A673 (cell line): ENCODE results near the gene ANO4. TPM values are rescaled to one million over a fixed set of nuclear protein-coding genes. Genes with fewer than 3 reads are reported as not detected.

Experiments used
- BruUV-seq: library from RNA; stranded (reverse); fragments of 400-500 nt; replicated peaks from 2 replicates; lab custom pipeline; 2021; lab: Mats Ljungman, UMichigan
- CTCF ChIA-PET: fragments of 300-600 bp; sonication (Branson Sonifier 250); formaldehyde crosslinking; loops from one replicate; lab custom pipeline; 2022; ENCODE audit warnings: antibody characterized with exemption; lab: Charles Lee
- POLR2A ChIA-PET: fragments of 300-600 bp; sonication (Branson Sonifier 250); formaldehyde crosslinking; loops from one replicate; lab custom pipeline; 2022; ENCODE audit warnings: antibody characterized with exemption; ENCODE audit not compliant: low non-redundant PET; lab: Charles Lee
- DNase-seq: peaks from one replicate; pipeline ENCODE4 v3.0.0-alpha.2; 2015; ENCODE audit warnings: low spot score
- H3K27ac ChIP-seq: fragments of 200-600 bp; sonication (generic); 2 replicates; pipeline ENCODE4 v1.5.1; 2016; ENCODE audit warnings: mixed run types, low read depth, mild to moderate bottlenecking, mixed read lengths, antibody characterized with exemption, low read length; ENCODE audit not compliant: poor library complexity, severe bottlenecking
- H3K27me3 ChIP-seq: fragments of 200-600 bp; sonication (generic); replicated peaks from 2 replicates; pipeline ENCODE4 v1.6.1; 2017; ENCODE audit warnings: mixed run types, low read depth, mild to moderate bottlenecking, mixed read lengths, antibody characterized with exemption, low read length; ENCODE audit not compliant: insufficient read depth, poor library complexity
- H3K36me3 ChIP-seq: fragments of 200-600 bp; sonication (generic); 2 replicates; pipeline ENCODE4 v1.6.1; 2016; ENCODE audit warnings: mixed run types, mild to moderate bottlenecking, mixed read lengths, antibody characterized with exemption, low read length; ENCODE audit not compliant: insufficient read depth, poor library complexity, severe bottlenecking
- H3K4me1 ChIP-seq: fragments of 200-600 bp; sonication (generic); 2 replicates; pipeline ENCODE4 v1.6.1; 2017; ENCODE audit warnings: mixed run types, mild to moderate bottlenecking, mixed read lengths, antibody characterized with exemption, low read length; ENCODE audit not compliant: insufficient read depth, poor library complexity, severe bottlenecking
- H3K4me3 ChIP-seq: fragments of 200-600 bp; sonication (generic); 2 replicates; pipeline ENCODE4 v1.5.1; 2016; ENCODE audit warnings: low read depth, mixed run types, mild to moderate bottlenecking, mixed read lengths, low read length; ENCODE audit not compliant: poor library complexity, severe bottlenecking
- H3K9me3 ChIP-seq: fragments of 200-600 bp; sonication (generic); 2 replicates; pipeline ENCODE4 v1.6.1; 2016; ENCODE audit warnings: mixed run types, low read depth, mild to moderate bottlenecking, mixed read lengths, antibody characterized with exemption, low read length; ENCODE audit not compliant: poor library complexity, severe bottlenecking
- EZH2 ChIP-seq: fragments of 200-600 bp; sonication (generic); IDR thresholded peaks from 2 replicates; pipeline ENCODE4 v1.6.1; 2017; ENCODE audit warnings: borderline replicate concordance, low read depth, mild to moderate bottlenecking, mixed read lengths, antibody characterized with exemption, low read length; ENCODE audit not compliant: poor library complexity, severe bottlenecking
- intact Hi-C: fragments of 100-400 bp; cut with micrococcal nuclease; formaldehyde crosslinking; loops from one replicate; pipeline ENCODE4 v1.10.0; 2022; ENCODE audit not compliant: unreplicated experiment
- total RNA-seq: library from RNA; stranded (reverse); gene quantifications from 2 replicates; pipeline ENCODE4 v1.2.3, GENCODE V29; 2021
- TF ChIP-seq, protein P1 (sequence below): fragments of 300-800, 200-600 bp; sonication (generic); conservative IDR thresholded peaks from 2 replicates; pipeline ENCODE4 v1.5.1; 2017; ENCODE audit warnings: low read depth, mild to moderate bottlenecking, antibody characterized with exemption, low read length, moderate library complexity, mixed read lengths

Gene ANO4
- total RNA-seq, 1 experiment from 2014 or later, result 9.3 TPM

DNA sequence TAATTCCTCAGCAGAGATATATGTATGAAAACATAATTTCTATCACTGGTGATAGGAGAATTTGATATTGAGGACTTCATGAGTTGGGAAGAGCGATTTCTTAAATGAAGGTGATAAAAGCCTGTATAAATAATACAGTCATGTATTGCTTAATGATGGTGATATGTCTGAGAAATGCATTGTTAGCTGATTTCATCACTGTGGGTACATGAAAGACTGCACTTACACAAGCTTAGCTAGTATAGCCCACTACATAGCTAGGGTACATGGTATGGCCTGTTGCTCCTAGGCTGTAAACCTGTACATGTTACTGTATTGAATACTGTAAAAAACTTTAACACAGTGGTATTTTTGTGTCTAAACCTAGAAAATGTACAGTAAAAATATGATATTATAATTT, 63.4 kb downstream of the ANO4 start:
- no peak for DNase-seq
- TF ChIP-seq, protein P1, sequence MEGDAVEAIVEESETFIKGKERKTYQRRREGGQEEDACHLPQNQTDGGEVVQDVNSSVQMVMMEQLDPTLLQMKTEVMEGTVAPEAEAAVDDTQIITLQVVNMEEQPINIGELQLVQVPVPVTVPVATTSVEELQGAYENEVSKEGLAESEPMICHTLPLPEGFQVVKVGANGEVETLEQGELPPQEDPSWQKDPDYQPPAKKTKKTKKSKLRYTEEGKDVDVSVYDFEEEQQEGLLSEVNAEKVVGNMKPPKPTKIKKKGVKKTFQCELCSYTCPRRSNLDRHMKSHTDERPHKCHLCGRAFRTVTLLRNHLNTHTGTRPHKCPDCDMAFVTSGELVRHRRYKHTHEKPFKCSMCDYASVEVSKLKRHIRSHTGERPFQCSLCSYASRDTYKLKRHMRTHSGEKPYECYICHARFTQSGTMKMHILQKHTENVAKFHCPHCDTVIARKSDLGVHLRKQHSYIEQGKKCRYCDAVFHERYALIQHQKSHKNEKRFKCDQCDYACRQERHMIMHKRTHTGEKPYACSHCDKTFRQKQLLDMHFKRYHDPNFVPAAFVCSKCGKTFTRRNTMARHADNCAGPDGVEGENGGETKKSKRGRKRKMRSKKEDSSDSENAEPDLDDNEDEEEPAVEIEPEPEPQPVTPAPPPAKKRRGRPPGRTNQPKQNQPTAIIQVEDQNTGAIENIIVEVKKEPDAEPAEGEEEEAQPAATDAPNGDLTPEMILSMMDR, result no peak
- TF ChIP-seq EZH2, result no peak
- H3K4me3 ChIP-seq, result no peak overlapping the region
- H3K9me3 ChIP-seq, result no peaks in the 10 kb centered on the region
- H3K4me1 ChIP-seq, result peaks cover 10% of the 10 kb centered on the region
- intact Hi-C loops, result no loop called here
- ChIA-PET POLR2A (no interaction called here), CTCF (no interaction called here)
- H3K27me3 ChIP-seq, result no peaks in the 10 kb centered on the region
- no TSS peak for BruUV-seq
- H3K27ac ChIP-seq, result no peak overlapping the region
- no peaks in the 10 kb centered on the region for H3K36me3 ChIP-seq

DNA sequence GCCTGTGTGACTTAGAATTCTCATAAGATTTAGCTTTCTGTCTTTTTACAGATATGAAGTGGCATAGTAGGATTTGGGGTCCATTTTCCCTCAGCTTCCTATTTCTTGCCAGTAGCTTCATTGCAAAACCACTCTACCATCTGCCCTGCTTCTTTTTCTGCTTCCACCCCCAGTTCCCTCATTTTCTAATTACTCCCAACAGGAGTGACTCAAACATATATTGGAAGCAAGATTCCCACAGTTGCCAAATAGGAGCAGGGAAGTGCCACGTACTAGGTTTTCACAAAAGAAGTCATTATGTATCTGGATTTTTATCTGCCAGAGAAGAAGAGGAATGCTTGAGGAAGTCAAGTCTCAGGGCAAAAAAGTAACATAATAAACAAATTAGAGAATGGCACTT, 64.1 kb downstream of the ANO4 start:
- Histone ChIP-seq H3K9me3 (no peaks in the 10 kb centered on the region), H3K27ac (no peak overlapping the region), H3K27me3 (no peaks in the 10 kb centered on the region), H3K4me1 (peaks cover 10% of the 10 kb centered on the region), H3K36me3 (no peaks in the 10 kb centered on the region), H3K4me3 (no peak overlapping the region)
- BruUV-seq, result no TSS peak
- POLR2A ChIA-PET, result no interaction called here
- CTCF ChIA-PET, result no interaction called here
- intact Hi-C loops, result no loop called here
- TF ChIP-seq, protein P1, result no peak
- TF ChIP-seq EZH2, result no peak
- no peak for DNase-seq

DNA sequence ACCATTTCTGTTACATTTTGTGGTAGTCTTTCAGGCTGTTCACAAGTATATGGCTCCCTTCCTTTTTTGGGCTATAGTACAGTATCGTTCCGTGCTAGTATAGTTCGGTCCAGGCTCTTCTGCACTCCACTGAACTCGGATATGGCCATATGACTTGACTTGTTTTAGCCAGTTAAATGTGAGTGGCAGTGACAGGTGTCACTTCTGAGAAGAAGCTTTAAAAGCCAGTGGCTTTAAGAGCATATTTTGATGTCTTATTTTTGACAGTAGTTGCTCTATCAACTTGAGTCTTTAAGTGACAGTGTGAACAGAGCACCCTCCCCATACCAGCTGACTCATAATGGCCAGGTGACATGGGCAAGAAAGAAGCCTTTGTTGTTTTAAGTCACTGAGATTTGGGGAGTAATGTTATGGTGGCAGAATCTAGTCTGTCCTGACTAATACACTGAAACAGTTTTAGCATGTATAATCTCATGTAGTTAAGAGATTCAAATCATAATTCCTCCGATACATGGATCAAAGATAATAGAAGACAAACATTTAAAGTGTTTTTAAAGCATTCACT, 64.6 kb downstream of the ANO4 start:
- H3K27me3 ChIP-seq, result no peaks in the 10 kb centered on the region
- peaks cover 10% of the 10 kb centered on the region for H3K4me1 ChIP-seq
- no peak overlapping the region for H3K4me3 ChIP-seq
- H3K36me3 ChIP-seq, result no peaks in the 10 kb centered on the region
- BruUV-seq, result no TSS peak
- no peaks in the 10 kb centered on the region for H3K9me3 ChIP-seq
- no peak for TF ChIP-seq EZH2
- TF ChIP-seq, protein P1, result no peak
- ChIA-PET CTCF (no interaction called here), POLR2A (no interaction called here)
- no peak for DNase-seq
- intact Hi-C loops, result no loop called here
- no peak overlapping the region for H3K27ac ChIP-seq
